ENCODE results near the gene ADAP1. TPM values are rescaled to one million over a fixed set of nuclear protein-coding genes. Genes with fewer than 3 reads are reported as not detected.

The ADAP1 gene
- total and polyA plus RNA-seq, 2 donors from 2014 or later = 36.4 to 48.2 TPM

DNA sequence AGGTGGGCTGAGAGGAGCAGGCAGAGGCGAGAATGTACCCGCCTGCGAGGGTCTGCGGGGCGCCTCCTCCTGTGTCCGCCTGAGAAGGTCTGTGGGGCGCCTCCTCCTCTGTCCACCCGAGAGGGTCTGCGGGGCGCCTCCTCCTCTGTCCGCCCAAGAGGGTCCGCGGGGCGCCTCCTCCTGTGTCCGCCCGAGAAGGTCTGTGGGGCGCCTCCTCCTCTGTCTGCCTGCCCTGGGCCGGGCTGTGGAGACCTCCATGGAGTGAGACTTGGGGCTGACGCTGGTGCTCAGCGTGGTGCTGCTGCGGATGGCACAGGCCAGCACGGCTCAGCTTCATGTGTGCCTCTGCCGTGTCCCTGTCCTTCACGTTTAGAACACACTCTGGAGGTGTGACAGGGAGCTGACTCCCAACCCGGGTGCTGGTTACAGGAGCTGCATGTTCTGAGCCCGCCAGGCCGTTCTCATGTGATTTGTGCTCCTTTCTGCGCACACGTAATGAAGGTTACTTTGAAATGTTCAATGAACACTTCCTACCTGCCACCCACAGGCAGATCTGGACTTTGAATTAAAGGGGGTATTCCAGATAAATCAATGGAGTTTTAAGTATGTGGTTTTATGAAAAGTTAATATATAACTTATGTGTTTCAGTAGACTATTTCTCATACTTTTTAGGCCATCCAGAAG is 98.7 kb downstream of the ADAP1 start:
- DNase-seq = peak in 1 of 5 donors; percentile 59
- peaks cover 4 to 59% (median 42%) of the 10 kb centered on the region in 3 donors for H3K36me3 ChIP-seq (ENCODE audit: control insufficient read depth in 2 of 3, insufficient read depth in 3 of 3, low read length in 3 of 3)
- peak overlapping the region in 1 of 3 donors; percentile 12 for H3K9ac ChIP-seq (ENCODE audit: low read length in 3 of 3)
- FAIRE-seq = no peak
- no peaks in the 10 kb centered on the region for H3K27me3 ChIP-seq (ENCODE audit: control insufficient read depth, insufficient read depth, low read length)
- intact Hi-C loops (cut with DNase I) = no loop called here
- H3K27ac ChIP-seq (ENCODE audit: low read depth in 2 of 2, low read length in 2 of 2) = peak overlapping the region in 1 of 2 donors; percentile 13
- no peak for TF ChIP-seq CTCF (IDR thresholded peaks at IDR 0.05; ENCODE audit: borderline replicate concordance, extremely low read depth, insufficient read depth)
- no peaks in the 10 kb centered on the region for H3K9me3 ChIP-seq (ENCODE audit: control insufficient read depth in 2 of 3, insufficient read depth in 1 of 3, low read length in 3 of 3)
- no peak overlapping the region for H3K4me3 ChIP-seq (ENCODE audit: low read length in 3 of 3)
- H3K4me1 ChIP-seq (ENCODE audit: control insufficient read depth in 2 of 3, insufficient read depth in 2 of 3, low read depth in 1 of 3, low read length in 3 of 3) = no peaks in the 10 kb centered on the region

DNA sequence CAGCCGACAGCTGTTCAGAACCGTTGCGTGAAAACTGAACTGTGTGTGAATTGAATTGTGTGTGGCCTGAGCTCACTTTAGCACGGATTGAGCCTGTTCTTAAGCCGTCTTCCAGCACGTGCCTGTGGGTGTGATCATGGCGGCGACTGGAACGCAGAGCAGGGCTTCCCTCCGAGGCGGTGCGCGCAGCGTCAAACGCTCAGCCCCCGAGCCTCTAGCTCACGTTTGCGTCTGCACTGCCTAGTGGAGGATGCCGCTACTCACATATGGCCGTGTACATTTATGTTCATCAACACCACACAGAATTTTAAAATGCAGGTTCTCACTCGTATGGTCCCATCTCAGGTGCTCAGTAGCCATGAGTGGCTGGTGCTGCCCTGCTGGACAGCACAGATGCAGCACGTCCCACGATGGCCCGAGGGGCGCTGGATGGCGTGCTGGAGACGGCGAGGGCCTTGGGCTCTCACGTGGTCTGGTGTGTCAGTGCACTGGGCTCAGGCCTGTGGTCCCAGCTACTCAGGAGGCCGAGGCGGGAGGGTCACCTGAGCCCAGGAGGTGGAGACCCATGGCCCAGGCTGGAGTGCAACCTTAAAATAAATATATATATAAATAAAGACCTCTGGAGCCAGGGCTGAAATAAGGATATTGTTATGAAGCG is 100.2 kb downstream of the ADAP1 start:
- no peak overlapping the region for H3K27ac ChIP-seq (ENCODE audit: low read depth in 2 of 2, low read length in 2 of 2)
- peaks cover 2 to 52% (median 42%) of the 10 kb centered on the region in 3 donors for H3K36me3 ChIP-seq (ENCODE audit: control insufficient read depth in 2 of 3, insufficient read depth in 3 of 3, low read length in 3 of 3)
- FAIRE-seq = no peak
- TF ChIP-seq CTCF (IDR thresholded peaks at IDR 0.05; ENCODE audit: borderline replicate concordance, extremely low read depth, insufficient read depth) = no peak
- H3K9ac ChIP-seq (ENCODE audit: low read length in 3 of 3) = no peak overlapping the region
- H3K9me3 ChIP-seq (ENCODE audit: control insufficient read depth in 2 of 3, insufficient read depth in 1 of 3, low read length in 3 of 3) = no peaks in the 10 kb centered on the region
- no peak overlapping the region for H3K4me3 ChIP-seq (ENCODE audit: low read length in 3 of 3)
- H3K4me1 ChIP-seq (ENCODE audit: control insufficient read depth in 2 of 3, insufficient read depth in 2 of 3, low read depth in 1 of 3, low read length in 3 of 3) = no peaks in the 10 kb centered on the region
- no peak for DNase-seq
- no peaks in the 10 kb centered on the region for H3K27me3 ChIP-seq (ENCODE audit: control insufficient read depth, insufficient read depth, low read length)
- intact Hi-C loops (cut with DNase I) = no loop called here

GRCh38 chr7:853366-854117 is 100.9 kb downstream of the ADAP1 start:
- Histone ChIP-seq H3K4me1 (ENCODE audit: control insufficient read depth in 2 of 3, insufficient read depth in 2 of 3, low read depth in 1 of 3, low read length in 3 of 3) (no peaks in the 10 kb centered on the region), H3K36me3 (ENCODE audit: control insufficient read depth in 2 of 3, insufficient read depth in 3 of 3, low read length in 3 of 3) (peaks cover 2 to 50% (median 40%) of the 10 kb centered on the region in 3 donors), H3K27me3 (ENCODE audit: control insufficient read depth, insufficient read depth, low read length) (no peaks in the 10 kb centered on the region), H3K4me3 (ENCODE audit: low read length in 3 of 3) (no peak overlapping the region), H3K9ac (ENCODE audit: low read length in 3 of 3) (no peak overlapping the region), H3K9me3 (ENCODE audit: control insufficient read depth in 2 of 3, insufficient read depth in 1 of 3, low read length in 3 of 3) (no peaks in the 10 kb centered on the region), H3K27ac (ENCODE audit: low read depth in 2 of 2, low read length in 2 of 2) (no peak overlapping the region)
- FAIRE-seq = no peak
- TF ChIP-seq CTCF (IDR thresholded peaks at IDR 0.05; ENCODE audit: borderline replicate concordance, extremely low read depth, insufficient read depth) = no peak
- DNase-seq = no peak
- intact Hi-C loops (cut with DNase I) = no loop called here
